Kidney epithelial cell (primary cell): ENCODE results near the gene STAT3. TPM values are rescaled to one million over a fixed set of nuclear protein-coding genes. Genes with fewer than 3 reads are reported as not detected.
"Not testable (repeated sequence)": the region's sequence is repeated elsewhere in the genome, so short reads cannot be mapped to it uniquely, and the experiment has no call there.

Source experiments
- DNase-seq: peaks from one replicate; pipeline ENCODE4 v3.0.0-alpha.2; 2010; ENCODE audit warnings: low read depth
- H3K27me3 ChIP-seq: 2 replicates; pipeline ENCODE4 v1.6.0; 2011; ENCODE audit warnings: low read length; ENCODE audit not compliant: control insufficient read depth, insufficient read depth
- H3K36me3 ChIP-seq: 2 replicates; pipeline ENCODE4 v1.5.1; 2011; ENCODE audit warnings: low read length; ENCODE audit not compliant: control insufficient read depth, insufficient read depth
- H3K4me3 ChIP-seq: 2 replicates; pipeline ENCODE4 v1.5.1; 2011; ENCODE audit warnings: low read depth, mild to moderate bottlenecking, control low read depth, low read length
- total RNA-seq: library from RNA; depleted of rRNA; stranded (reverse); fragments of >200 nt; gene quantifications from 2 replicates; pipeline ENCODE4 v1.2.3, GENCODE V29; 2015
- TF ChIP-seq, protein P1 (sequence below): IDR thresholded peaks from 2 replicates; pipeline ENCODE4 v1.5.1; 2011; ENCODE audit warnings: mild to moderate bottlenecking, moderate library complexity, low read length, control low read depth, inconsistent platforms; ENCODE audit not compliant: insufficient read depth, poor library complexity, severe bottlenecking

Gene STAT3
- total RNA-seq, 1 donor from 2014 or later = 74.9 TPM

DNA sequence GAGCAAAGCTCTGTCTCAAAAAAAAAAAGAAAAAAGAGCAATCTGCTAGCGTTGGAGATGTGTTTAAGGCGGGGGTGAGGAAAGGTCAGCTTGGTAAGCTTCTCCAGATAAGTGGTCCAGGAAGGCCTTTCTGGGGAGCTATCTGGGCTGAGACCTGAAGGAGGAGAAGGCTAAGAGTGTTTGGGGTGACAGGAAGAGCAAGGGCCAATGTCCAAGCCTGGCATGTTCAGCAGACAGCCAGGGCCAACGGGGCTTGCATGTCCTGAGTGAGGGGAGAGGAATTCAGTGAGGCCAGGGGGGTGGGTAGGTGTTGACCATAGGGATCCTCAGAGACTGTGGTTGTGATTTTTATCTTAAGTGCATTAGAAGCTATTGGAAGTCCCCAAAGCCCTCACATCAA, 84.5 kb downstream of the STAT3 start:
- Histone ChIP-seq H3K27me3 (no peaks in the 10 kb centered on the region), H3K4me3 (no peak overlapping the region), H3K36me3 (no peaks in the 10 kb centered on the region)
- TF ChIP-seq, protein P1, sequence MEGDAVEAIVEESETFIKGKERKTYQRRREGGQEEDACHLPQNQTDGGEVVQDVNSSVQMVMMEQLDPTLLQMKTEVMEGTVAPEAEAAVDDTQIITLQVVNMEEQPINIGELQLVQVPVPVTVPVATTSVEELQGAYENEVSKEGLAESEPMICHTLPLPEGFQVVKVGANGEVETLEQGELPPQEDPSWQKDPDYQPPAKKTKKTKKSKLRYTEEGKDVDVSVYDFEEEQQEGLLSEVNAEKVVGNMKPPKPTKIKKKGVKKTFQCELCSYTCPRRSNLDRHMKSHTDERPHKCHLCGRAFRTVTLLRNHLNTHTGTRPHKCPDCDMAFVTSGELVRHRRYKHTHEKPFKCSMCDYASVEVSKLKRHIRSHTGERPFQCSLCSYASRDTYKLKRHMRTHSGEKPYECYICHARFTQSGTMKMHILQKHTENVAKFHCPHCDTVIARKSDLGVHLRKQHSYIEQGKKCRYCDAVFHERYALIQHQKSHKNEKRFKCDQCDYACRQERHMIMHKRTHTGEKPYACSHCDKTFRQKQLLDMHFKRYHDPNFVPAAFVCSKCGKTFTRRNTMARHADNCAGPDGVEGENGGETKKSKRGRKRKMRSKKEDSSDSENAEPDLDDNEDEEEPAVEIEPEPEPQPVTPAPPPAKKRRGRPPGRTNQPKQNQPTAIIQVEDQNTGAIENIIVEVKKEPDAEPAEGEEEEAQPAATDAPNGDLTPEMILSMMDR = no peak
- no peak for DNase-seq

DNA sequence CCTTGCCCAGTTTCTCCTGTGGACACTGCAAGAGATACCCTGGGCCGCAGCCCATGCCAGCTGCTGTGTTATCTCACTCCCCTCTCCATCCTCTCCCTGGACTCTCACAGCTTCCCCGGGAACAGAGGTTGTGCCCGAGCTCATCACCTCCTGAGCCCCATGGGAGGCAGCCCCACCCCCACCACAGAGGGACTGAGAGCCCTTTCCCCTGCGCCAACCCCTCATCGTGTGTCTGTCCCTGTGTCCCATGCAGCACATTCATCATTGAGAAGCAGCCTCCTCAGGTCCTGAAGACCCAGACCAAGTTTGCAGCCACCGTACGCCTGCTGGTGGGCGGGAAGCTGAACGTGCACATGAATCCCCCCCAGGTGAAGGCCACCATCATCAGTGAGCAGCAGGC, 87.2 kb downstream of the STAT3 start:
- DNase-seq = no peak
- H3K4me3 ChIP-seq = no peak overlapping the region
- H3K27me3 ChIP-seq = no peaks in the 10 kb centered on the region
- TF ChIP-seq, protein P1 = no peak
- H3K36me3 ChIP-seq = no peaks in the 10 kb centered on the region

DNA sequence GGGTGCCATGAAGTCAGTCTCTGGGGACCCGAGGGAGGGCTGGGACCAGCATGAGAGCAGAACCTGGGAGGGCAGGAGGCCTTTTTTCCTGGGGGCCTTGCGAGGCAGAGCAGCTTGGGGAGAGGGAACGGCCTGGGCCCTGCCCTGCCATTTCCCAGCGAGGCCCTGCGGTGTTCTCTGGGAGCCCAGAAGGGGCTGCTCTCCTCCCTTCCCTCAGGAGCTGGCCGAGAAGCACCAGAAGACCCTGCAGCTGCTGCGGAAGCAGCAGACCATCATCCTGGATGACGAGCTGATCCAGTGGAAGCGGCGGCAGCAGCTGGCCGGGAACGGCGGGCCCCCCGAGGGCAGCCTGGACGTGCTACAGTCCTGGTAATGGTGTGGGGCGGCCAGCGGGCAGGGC, 88.3 kb downstream of the STAT3 start:
- H3K27me3 ChIP-seq, H3K36me3 ChIP-seq, DNase-seq, H3K4me3 ChIP-seq: not testable (repeated sequence)

DNA sequence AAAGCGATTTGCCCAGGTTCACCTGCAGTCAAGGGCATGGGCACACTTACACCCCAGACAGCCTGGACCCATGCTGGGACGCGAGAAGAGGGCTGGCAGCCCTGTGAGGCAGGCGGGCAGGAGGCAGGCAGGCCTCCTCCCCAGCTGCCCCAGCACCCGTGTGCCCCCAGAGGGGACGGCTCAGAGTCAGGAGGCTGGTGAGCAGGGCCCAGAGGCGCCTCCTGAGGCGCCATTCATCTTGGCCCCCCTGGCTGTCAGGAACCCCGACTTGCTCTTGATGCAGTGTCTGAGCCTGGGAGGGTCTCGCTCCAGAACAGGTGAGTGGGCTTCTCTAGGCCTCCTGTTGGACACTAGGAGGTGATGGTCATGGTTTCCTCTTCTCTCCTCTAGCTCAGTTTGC, 88.9 kb downstream of the STAT3 start:
- H3K27me3 ChIP-seq, DNase-seq, H3K36me3 ChIP-seq, H3K4me3 ChIP-seq: not testable (repeated sequence)

DNA sequence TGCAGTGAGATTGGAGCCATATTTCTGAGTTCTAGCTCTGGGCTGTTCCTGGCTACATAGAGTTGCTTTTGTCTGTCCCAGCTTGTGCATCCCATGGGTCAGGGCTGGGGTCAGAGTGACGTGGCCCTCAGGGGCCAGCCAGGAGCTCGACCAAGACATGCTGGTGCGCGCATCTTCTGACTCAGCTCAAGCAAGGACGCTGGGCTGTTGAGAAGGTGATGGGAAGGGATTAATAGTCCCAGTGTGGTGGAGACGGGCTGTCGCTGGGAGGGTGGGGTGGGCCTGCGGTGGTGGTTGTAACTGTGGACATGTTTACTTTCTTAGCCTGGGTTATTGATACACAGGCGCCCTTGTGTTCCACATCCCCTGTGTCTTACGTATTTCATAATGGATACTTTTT, 90.5 kb downstream of the STAT3 start:
- H3K27me3 ChIP-seq, H3K36me3 ChIP-seq, H3K4me3 ChIP-seq, DNase-seq: not testable (repeated sequence)

DNA sequence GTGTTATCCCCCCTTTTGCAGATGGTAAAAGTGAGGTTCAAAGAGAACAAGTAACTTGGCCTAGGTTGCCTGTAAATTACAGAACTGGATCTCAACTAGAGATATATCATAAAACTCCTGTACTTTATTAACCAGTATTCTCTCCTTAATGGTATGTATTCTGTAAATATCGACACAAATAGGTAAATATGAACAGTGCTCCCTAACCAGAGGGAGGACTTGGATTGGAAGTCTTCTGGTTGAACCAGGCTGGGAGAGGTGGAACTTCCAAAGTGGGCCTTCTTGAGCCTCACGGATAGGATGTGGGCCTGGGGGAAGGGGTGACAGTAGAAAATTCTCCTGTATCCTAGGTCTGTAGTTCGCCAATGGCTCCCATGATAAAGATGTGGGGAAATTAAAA, 92.2 kb downstream of the STAT3 start:
- H3K27me3 ChIP-seq = no peaks in the 10 kb centered on the region
- no peaks in the 10 kb centered on the region for H3K36me3 ChIP-seq
- no peak for DNase-seq
- TF ChIP-seq, protein P1 = no peak
- H3K4me3 ChIP-seq = no peak overlapping the region

DNA sequence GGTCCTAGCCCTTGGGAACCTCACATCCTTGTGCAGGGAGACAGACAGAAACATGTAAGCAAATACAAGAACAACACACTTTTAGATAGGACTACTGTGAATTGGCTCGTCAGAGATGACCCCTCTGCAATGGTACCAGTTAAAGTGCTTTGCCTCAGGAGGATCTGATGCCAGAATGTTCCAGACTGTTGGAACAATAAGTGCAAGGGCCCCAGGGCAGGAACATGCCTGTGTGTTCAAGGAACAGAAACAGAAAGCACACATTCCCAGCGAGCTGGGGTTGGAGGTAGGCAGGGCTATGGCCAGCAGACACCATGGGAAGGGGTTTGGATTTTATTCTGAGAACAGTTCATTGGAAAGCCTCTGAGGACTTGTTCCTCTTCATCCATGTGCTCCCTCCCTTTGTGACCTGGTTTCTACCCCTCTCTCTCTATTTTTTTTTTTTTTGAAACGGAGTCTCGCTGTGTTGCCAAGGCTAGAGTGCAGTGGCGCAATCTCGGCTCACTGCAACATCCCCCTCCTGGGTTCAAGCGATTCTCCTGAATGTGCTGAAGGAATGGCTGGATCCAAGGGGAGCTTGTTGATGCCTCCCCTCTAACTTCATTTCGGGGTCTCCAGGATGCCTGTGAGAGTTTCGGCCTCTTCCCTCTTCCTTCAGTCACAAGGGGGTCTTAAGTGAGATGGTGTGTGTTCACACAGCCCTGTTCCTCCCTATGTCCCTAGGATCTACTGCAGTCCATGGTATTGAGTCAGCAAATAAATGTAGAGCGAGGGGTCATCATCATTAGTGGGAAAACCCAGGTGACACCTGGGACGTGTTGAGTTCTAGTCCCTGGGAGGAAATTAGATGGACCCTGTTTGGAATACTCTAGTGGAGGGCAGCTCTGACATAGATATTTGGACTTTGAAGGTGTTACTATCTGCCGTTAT, 93.5 kb downstream of the STAT3 start:
- TF ChIP-seq, protein P1 = no peak
- Histone ChIP-seq H3K27me3 (no peaks in the 10 kb centered on the region), H3K4me3 (no peak overlapping the region), H3K36me3 (no peaks in the 10 kb centered on the region)
- no peak for DNase-seq
